Stimulated activated CD8-positive, alpha-beta memory T cell treated with anti-CD3 and anti-CD28 coated beads, Interleukin-4, amount 100 ng/mL, for 4 hours (primary cell): ENCODE measurements around the gene CPB1.
"Not testable (repeated sequence)": the region's sequence is repeated elsewhere in the genome, so short reads cannot be mapped to it uniquely, and the experiment has no call there.

Source experiments
- DNase-seq, 2 donors: peaks; one replicate each; pipeline ENCODE4 v3.0.0-alpha.2; 2020; ENCODE audit warnings: low read depth in 2 of 2, low spot score in 1 of 2

The CPB1 gene

GRCh38 chr3:148827585-148827984 is at the start of gene CPB1:
Gene CPB1 (plus strand): TSS chr3:148827811. CDS start chr3:148827824, 13 bp downstream.
- DNase-seq, result no peak

DNA sequence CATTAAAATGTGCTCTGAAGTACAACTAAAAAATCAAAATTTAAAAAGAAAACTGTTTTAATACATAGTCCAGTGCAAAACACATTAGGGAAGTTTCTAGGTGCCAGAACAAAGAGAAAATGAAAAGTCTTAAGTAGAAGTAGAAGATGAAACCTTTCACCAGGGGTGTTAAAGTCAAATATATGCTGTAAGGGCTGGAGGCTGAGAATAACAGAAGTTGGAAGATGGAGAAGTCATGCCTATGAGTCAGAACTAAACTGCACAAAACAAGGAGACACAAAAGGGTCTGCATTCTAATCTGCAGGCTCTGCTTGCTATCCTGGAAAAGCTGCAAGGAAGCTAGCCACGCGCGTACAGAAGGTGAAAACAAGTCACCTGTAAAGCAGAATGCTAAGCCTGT is 48.7 kb upstream of the CPB1 start:
- DNase-seq, result no peak

DNA sequence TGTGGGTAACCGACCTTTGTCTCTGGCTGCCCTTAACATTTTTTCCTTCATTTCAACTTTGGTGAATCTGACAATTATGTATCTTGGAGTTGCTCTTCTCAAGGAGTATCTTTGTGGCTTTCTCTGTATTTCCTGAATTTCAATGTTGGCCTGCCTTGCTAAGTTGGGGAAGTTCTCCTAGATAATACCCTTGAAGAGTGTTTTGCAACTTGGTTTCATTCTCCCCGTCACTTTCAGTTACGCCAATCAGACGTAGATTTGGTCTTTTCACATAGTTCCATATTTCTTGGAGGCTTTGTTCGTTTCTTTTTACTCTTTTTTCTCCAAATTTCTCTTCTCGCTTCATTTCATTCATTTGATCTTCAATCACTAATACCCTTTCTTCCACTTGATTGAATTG is 42.6 kb upstream of the CPB1 start:
- not testable (repeated sequence) for DNase-seq

- not testable (repeated sequence) for DNase-seq
Observed at GRCh38 chr3:148786159-148786558, 41.5 kb upstream of the CPB1 start.

GRCh38 chr3:148789146-148789545 is 38.5 kb upstream of the CPB1 start:
- no peak for DNase-seq

- no peak for DNase-seq
Observed at GRCh38 chr3:148789906-148790305, 37.7 kb upstream of the CPB1 start.

GRCh38 chr3:148790370-148790769 is 37.2 kb upstream of the CPB1 start:
- no peak for DNase-seq

DNA sequence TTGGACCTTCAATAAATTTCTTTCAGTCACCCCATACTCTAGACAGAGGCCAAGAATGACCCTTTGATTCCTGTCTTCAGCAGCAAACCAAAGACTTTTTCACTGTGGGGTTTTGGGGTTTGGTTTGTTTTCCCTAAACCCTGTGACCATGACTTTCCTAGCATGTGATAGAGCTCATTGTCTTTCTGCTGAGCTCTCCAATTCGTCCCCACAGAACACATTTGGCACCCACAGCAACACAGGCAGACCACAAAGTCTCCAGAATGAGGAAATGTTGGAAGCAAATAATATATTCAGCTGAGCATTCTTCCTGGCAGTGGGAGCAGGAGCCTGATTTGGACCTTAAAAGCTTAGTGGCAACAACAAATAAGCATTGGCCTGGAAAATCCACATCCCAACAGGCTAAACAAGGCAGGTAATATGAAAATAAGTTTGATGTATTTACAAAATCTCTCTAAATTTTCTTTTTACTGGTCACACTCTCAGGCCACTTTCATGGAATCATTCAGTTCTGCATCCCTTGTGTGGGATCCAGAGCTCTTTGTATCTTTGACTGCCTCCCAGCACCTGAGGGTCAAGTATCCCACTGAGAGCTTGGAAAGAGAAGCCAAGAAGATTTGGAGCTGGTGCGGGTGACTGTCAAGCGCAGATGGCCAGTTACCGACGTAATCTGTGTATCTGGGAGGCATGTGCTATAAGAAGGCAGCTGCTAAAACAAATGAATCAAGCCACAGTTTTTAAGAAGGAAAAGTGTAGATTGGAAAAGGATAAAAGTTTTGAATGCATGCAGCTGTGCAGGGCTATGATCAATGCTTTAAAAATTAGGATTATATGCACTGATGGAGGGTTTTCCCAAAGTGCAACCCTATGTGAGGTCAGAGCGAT is 36.5 kb upstream of the CPB1 start:
- no peak for DNase-seq

- no peak for DNase-seq
Observed at GRCh38 chr3:148791920-148792319, 35.7 kb upstream of the CPB1 start.

- DNase-seq, result no peak
Observed at GRCh38 chr3:148792516-148792915, 35.1 kb upstream of the CPB1 start.

GRCh38 chr3:148796799-148797198 is 30.8 kb upstream of the CPB1 start:
- no peak for DNase-seq

GRCh38 chr3:148797795-148798194 is 29.8 kb upstream of the CPB1 start:
- DNase-seq, result no peak

GRCh38 chr3:148800414-148800813 is 27.2 kb upstream of the CPB1 start:
- DNase-seq, result no peak

DNA sequence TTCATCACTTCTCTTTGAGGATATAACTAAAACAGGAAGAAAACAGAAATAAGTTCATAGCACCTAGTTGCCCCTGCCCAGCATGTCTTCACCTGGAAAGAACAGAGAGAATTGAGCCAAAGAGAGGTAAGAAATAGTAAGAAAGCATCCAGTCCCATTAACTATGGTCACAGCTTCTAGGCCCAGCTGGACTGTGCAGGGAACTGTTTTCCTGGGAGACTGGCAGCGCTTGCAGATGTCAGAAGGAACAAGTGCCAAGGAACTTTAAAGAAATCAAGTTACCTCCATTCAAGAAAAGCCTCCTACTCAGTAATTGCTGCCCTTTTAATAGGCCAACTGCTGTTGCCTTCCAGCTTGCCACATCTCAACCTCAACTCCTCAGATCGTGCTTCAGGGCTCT is 17.8 kb upstream of the CPB1 start:
- no peak for DNase-seq

DNA sequence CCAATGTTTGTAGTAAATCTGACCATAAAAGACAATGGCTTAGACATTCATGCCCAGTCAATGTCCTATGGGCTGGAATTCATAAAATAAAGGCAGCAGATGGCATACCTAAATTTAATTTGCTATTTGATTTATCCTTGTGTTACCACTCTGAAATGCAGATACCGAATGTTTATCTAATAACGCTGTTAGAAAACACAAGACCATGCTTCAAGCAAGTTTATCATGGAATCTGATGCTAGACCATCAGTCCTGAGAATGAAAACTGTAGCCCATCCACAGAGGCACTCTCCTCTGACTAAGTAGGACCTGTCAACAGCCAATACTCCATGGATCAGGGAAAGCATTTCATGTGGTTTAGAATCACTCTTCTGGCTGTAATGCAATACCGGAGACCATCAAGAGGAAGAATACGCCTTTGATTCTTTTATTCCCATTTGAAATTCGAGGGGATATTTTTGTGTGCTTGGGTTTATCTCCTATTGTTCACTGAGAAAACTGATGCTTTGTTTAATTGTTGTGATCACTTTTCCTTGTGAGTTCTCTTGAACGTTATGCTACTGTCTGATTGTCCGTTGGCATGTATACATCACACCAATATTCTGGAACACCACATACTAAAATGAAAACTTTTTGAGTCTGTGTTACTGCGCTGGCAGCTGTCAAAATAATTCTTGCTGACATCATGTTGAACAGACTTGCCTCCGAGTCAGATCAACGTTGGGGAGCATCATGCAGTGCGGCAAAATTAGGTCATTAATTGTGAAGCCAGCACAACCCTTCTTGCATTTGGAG is 12.1 kb upstream of the CPB1 start:
- DNase-seq, result no peak

GRCh38 chr3:148816427-148816826 is 11.2 kb upstream of the CPB1 start:
- no peak for DNase-seq

- DNase-seq, result no peak
Observed at GRCh38 chr3:148816981-148817525, 10.6 kb upstream of the CPB1 start.

- no peak for DNase-seq
Observed at GRCh38 chr3:148820361-148821245, 7.0 kb upstream of the CPB1 start.

GRCh38 chr3:148823026-148823425 is 4.6 kb upstream of the CPB1 start:
- no peak for DNase-seq

DNA sequence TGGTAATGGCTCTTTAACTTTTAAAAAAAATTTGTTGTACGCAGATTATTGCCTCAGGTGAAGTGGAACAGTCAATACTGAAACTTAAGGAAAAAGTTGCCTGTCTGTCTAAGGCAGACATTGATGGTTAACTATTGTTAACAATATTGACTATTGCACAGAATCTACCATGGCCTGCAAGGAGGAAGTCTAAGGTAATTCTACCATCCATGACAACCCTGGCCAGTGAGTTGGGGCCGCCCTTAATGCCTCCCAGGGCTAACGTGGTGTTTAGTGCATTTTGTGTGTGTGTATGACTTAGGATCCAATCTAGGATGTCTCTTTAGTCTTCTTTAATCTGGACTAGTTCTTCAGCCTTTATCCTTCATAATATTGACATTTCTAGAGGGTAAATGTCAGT is 2.1 kb upstream of the CPB1 start:
- no peak for DNase-seq

- DNase-seq, result no peak
Observed at GRCh38 chr3:148828136-148828690, 602 bp downstream of the CPB1 start.
